GM21360 (cell line): Measurements from ENCODE around the gene ZMYM2.

Source experiments
- ATAC-seq: cut with Tn5 transposase; IDR thresholded peaks from one replicate; pipeline ENCODE4 v1.9.1; 2021; ENCODE audit warnings: mild to moderate bottlenecking, moderate library complexity; ENCODE audit not compliant: unreplicated experiment

The ZMYM2 gene

DNA sequence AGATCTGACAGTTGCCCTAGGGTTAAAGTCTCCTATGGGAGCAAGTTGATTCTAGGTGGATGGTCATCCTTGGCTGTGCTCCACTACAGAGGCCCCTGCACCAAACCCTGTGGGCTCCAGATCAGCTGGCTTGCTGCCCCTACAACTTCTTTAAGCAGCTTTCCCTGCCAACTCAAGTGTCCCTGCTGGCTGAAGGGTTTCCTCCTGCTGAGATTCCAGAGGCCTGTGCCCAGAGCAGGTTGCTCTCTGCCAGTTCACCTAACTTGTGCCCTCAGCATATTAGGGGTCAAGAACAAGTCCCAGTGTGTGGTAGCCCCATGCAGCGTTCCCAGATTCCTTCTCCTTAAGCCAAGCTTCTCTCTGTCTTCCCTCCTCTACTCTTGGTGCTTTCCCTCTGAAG is 85.6 kb downstream of the ZMYM2 start:
- ATAC-seq: no peak

DNA sequence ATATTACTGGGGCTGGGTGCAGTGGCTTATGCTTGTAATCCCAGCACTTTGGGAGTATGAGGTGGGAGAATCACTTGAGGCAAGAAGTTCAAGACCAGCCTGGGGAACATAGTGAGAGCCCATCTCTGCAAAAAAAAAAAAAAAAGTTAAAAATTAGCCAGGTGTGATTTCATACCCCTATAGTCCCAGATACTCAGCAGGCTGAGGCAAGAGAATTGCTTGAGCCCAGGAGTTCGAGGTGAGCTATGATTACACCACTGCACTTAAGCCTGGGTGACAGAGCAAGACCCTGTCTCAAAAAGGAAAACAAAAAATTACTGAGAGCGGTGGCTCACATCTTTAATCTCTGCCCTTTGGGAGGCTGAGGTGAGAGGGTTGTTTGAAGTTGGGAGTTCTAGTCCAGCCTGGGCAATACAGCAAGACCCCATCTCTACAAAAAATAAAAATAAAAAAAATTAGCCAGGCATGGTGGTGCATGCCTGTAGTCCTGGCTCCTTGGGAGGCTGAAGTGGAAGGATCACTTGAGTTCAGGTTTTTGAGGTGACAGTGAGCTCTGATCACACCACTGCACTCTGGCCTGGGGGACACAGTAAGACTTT is 87.5 kb downstream of the ZMYM2 start:
- ATAC-seq: no peak

DNA sequence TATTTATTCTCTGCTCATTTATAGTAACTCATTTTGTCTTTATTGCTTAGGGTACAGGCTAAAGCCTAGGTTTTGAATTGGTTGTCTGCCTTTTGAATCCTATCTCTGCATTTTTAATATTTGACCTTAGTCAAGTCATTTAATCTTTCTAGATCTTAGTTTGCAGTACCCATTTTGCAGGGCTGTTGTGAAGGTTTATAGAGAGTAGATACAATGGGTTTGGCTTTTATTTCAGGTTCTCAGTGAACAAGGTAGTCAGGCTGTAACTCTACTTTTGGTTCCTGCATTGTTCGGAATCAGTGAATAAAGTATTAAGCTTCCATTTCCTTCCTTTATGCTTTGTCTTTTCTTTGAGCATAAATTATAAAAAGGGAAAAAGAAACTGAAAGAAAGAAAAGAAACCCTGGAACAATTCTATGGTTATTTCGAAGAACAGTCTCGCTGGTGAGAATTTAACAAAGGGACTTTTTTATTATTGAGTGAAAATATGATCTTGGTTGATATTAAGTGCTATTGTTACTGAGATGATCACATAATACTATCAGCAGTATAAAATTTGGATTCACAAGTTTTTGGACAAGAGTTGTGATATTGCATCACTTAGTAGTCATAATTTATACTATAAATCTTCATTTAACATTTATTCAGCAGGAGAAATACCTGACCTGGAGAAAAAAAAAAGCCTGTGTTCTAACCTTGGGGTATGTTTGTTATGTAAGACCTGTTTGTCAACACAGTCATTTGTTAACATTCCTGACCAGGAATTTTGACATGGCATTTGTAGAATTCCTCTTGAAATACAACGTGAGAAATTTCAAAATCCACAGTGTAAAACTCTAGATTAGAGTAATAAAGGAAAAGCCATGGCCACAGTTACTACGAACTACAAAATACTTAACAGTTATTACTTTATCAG is 91.3 kb downstream of the ZMYM2 start:
- no peak for ATAC-seq

DNA sequence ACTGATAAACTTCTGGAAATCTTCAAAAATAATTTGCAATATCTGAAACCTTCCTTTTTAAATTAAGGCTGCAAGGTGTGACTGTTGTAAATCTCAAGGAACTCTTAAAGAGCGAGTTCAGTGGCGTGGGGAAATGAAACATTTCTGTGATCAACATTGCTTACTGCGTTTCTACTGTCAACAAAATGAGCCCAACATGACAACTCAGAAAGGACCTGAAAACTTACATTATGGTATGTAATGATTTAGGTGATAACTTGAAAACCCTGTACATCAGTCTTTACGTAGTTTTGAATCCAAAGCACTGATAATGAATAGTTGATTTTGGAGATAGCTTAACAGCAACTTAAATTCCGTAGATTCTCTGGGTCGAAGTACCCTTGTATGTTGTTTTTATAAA is 92.8 kb downstream of the ZMYM2 start:
- no peak for ATAC-seq

DNA sequence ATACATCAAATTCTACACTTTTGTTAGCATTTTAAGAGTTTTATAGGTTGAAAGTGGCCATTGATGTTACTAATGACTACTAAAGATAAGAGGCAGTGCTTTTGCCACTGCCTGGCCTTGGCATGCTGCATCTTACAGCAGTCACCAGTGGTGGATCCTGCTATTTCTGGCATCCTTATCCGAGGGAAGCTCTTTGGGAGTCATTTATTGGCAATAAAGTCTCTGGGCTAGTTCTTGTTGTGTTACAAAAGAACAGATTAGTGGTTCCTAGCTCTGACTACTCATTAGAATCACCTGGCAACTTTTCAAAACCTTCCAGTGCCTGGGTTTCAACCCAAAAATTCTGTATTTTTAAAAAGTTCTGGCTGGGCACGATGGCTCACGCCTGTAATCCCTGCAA is 94.5 kb downstream of the ZMYM2 start:
- no peak for ATAC-seq

DNA sequence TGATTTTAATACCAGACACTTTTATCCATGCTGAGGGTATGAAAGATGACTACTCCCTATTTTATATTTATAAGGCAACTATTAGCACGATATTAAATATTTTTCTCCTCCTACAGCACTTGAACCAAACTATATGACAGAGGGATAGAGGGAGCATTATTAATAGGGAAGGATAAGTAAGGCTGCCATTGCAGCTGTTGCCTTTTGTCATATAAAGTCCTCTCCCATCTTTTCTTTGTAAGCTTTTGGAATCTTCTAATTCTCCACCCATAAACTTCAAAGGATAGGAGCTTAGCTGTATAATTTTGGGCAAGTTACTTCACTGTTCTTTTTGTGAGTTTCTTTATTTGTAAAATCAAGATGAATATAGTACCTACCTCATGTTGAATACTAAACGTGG is 95.4 kb downstream of the ZMYM2 start:
- ATAC-seq: no peak

DNA sequence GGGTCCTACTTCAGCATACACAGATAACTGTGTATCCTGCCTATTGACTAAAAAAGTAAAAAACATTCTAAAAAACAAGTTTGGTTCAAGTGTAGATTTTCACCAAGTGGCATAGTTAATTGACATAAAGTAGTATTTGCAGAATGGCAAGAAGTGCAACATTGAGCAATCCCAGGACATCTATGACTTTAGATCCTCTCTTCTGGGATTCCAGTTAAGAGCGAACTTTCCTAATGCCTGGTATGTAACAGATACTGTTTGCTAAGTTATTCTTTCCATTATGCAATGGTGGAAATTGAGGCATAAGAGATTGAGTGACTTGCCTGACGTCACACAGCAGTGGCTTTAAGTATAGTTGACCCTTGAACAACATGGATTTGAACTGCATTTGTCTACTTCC is 96.1 kb downstream of the ZMYM2 start:
- ATAC-seq: no peak

DNA sequence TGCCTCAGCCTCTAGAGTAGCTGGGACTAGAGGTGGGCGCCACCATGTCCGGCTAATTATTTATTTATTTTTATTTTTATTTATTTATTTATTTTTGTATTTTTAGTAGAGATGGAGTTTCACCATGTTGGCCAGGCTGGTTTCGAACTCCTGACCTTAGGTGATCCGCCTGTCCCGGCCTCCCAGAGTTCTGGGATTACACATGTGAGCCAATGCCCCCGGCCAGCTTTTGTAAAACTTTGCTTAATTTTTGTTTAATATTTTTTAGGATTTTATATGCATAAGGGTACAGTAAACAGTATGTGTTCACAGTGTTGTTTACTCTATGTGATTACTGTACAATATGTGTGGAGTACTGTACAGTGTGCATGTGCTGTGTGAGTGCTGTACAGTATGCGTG is 98.7 kb downstream of the ZMYM2 start:
- ATAC-seq: no peak

DNA sequence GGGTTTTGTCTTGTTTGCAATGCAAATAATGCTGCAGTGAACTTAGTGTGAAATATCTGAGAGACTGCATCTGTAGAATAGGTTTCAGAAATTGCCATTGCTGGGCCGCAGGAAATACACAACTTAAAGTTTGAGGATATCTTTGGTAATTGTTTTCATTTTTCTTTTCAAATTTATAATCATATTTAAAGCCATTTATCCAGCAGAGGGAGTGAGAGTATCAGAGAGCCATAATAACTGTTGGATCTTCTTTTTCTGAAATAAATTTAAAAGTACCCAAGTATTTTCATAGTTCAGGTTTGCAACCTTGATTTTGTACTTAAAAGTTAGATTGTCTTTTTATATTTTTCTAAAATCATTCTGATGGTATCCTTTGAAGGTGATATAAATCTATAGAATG is 99.4 kb downstream of the ZMYM2 start:
- no peak for ATAC-seq

DNA sequence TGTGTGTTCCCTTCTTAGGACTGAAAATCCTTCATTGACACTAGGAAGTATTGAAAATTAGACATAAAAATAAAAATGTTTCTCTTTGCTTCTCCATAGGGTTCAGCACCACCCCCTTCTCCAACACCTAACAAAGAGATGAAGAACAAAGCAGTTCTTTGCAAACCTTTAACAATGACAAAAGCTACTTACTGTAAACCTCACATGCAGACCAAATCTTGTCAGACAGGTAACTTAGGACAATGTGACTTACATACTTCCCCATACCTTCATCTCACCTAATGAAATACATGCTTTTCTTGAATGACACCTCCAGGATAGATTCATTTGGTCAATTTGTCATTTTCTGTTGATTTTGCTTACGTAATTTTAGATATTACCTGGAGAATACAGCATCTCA is 99.9 kb downstream of the ZMYM2 start:
- ATAC-seq: no peak

DNA sequence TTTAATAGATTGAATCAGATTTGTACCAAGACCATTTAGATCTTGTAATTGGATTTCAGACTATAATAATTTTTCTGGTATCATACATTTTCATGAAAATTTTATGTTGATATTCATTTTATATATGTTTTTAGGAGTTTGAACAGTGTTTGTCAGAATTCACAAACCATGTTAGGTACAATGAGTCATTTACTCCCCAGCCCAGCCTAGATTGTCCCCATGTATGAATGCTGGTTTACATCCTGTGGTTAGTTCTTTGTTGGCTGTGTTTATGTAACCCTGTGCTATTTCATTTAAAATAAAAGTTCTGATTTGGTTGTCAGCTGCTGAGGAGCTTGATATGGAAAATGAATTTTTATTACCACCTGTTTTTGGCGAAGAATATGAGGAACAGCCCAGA is 105.6 kb downstream of the ZMYM2 start:
- no peak for ATAC-seq

DNA sequence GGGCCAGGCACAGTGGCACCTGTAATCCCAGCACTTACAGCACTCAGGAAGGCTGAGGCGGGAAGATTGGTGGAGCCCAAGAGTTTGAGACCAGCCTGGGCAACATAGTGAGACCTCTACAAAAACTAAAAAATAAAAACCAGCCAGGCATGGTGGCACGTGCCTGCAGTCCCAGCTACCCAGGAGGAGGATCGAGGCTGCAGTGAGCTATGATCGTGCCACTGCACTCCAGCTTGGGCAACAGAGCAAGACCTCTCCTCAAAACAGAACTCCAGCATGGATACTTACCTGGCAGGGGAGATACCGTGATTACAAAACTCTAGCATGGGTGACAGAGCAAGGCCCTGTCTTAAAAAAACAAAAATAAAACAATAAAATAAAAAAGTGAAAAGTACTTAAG is 107.0 kb downstream of the ZMYM2 start:
- no peak for ATAC-seq

DNA sequence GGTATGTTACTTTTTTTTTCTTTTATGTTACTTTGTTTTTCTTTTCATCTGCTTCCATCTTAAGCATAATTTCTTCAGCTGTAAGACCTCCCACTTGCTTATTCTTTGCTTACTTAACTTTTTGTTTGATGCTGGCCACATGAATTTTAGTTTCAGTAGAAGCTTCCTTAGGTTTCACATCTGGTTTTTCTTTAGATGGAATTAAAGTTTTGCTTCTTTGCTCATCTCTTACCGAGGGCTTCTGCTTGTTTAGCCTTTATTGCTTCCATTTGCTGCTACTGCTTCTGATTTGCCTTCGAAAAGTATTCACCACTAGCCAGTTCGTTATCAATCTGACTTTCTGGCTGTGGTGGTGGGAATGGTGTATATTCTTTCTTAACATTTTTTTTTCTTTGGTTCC is 111.4 kb downstream of the ZMYM2 start:
- no peak for ATAC-seq

DNA sequence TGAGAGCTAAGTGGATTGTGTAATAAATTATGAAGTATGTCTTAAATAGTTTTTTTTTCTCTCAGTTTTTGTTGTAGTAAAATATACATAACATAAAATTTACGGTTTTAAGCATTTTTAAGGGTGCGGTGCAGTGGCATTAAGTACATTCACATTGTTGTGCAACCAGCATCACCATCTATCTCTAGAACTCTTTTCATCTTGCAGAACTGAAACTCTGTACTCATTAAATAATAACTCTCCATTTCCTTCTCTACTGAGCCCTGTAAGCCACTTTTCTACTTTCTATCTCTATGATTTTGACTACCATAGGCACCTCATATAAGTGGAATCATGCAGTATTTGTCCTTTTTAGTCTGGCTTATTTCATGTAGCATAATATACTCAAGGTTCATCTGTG is 115.2 kb downstream of the ZMYM2 start:
- no peak for ATAC-seq

DNA sequence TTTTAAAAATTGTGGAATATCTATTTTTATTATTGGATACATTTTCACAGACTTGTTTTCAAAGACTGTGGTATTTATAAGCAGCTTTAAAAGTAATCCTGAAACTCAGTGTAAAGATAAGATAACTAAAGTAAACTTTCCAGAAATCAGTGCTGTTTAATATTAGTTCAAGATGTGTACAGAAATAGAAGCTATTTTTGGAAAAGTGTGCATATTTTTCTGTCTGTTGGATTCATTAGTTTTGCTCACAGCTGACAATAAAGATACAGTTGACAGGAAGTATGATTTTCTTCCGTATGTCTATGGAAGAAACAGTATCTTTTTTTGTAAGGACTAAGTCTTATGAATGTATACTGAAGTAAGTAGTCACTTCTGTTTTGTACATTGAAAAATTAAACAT is 116.4 kb downstream of the ZMYM2 start:
- ATAC-seq: no peak

DNA sequence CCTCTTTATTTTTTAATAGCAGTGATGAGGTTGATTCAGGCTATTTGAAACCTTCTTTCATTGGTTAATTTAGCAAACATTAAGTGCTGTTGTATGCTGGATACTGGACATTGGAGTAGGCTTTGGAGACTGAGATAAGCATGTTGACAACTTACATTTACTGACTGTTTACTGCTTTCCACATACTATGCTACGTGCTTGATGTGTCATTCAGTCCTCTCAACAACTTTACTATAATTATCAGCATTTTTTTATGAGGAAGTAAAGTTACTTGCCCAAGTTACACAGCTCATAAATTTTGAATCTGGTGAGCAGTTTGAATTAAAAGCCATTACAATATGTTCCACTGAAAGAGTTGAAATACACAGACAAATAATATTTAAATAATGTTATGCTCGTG is 118.6 kb downstream of the ZMYM2 start:
- no peak for ATAC-seq

DNA sequence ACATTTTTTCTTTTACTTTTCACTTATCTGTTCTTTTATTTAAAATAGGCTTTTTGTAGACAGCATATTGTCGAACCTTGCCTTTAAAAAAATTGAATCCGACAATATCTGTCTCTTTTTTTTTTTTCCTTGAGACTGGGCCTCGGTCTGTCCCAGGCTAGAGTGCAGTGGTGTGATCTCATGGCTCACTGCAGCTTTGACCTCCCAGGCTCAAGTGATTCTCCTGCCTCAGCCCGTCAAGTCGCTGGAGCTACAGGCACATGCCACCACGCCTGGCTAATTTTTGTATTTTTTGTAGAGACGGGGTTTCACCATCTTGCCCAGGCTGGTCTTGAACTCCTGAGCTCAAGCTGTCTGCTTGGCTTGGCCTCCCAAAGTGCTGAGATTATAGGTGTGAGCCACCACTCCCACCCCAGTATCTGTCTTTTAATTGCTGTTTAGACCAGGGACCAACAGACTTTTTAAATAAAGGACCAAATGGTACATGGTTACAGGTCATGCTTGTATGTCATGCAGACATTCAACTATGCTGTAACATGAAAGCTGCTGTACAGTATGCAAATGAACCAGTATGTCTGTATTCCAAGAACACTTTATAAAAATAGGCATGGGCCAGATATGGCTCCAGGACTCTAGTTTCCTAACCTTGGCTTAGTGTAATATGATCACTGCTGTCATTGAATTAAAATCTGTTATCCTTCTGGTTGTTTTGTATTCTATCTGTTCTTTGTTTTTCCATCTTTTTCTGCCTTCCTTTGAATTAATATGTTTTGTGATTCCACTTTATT is 122.0 kb downstream of the ZMYM2 start:
- ATAC-seq: no peak

DNA sequence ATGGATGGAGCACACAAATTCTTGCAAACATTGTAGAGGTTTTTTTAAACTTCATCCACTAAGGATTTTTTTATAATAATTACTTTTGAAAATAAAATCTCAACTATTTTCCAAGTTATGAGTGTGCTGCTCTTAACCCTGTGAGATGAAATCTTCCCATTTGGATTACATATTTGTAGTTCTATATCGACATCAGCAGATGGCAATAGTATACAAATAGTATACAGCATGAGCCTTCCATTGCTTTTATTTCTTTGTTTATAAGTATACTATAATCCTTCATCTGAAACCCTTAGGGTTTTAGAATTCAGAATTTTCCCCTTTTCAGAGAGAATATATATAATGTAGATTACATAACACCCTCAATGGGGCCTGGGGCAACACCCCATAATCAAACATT is 131.8 kb downstream of the ZMYM2 start:
- no peak for ATAC-seq

DNA sequence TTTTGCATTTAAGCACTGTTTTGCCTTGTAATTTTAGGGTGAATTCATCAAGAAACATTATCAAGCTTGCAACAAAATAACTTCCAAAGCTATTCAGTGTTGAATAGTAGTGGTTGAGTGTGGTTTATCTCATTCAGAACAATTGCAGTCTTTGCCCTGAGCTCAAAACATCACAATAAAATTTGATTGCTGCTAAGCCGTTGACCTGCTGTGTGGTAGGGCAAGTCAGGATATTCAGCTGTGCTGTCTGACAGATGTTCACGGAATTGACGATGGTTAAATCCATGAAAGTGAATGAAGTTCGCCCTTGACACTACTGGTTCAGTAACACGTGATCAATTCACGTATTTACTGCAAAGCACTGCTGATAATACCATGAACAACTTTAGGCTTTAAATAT is 135.4 kb downstream of the ZMYM2 start:
- no peak for ATAC-seq

DNA sequence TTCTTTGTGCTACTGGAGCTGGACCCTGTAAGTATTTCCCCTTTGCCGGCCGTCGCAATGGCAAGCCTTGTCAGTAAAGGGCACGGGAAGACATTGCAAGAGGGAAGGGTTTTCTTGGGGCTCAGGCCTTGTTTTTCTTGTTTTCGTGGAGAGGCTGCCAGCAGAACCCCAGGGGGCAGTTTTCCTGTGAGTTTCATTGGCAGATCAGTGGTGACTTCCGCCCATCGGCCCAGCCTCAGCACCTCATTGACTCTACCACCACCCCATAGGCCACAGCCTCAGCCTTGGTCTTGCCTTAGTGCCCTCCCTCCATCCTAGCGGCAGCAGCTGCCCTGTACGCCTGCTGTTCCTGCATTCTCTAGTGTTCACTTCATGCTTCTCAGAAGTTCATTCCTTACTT is 140.8 kb downstream of the ZMYM2 start:
- no peak for ATAC-seq

DNA sequence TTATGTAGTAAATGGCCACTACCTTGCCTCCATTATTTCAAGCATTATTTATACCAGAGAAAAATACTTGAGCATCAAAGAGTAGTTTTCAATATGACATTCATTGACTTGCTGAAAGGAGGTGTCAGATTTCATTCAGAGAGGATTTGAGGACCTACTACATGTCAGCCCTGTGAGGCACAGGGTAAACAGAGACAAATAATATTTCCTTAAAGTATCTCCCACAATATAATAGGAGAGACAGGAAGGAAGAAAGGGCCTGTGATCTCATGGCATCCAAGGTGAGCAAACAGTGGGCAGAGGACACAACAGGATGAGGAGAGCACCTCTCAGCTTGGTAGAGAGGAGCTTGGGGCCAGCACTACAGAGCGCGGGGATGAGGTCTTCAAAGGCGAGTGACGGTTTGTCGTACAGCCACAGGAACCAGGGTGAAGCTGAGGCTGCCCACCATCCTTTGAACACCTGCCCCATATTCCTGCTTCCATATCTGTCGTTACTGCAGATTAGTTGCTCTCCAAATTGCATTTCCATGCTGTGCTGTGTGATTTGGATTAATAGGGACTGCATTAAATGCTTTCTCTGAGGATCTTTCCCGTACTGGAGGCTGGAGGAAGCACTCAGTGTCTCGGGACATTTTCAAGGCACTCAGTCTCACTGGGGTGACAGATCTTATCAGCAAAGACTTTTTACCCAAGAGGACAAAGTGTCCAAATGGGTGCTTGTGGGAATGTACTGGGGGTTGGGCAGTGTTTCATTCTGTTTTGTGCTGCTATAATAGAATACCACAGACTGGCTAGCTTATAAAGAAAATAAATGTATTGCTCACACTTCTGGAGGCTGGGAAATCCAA is 143.2 kb downstream of the ZMYM2 start:
- ATAC-seq: no peak
